H1 (cell line): Measurements from ENCODE around the gene RAB1B.

Experiments
- ASH2L ChIP-seq: fragments of 200-600, 300-600 bp; sonication (generic); IDR thresholded peaks from one replicate; pipeline ENCODE4 v1.7.1; 2017; ENCODE audit warnings: low read length
- BACH1 ChIP-seq: IDR thresholded peaks from 2 replicates; pipeline ENCODE4 v1.6.1; 2012; ENCODE audit warnings: low read length, improper control_type of control experiment
- CTCF ChIP-seq, 3 experiments: IDR thresholded peaks; 1 replicate in 2 of 3; 2 replicates in 1 of 3; pipeline versions ENCODE4 v1.5.1 to v1.6.1; 2011; ENCODE audit warnings: low read length in 3 of 3, mild to moderate bottlenecking in 3 of 3, inconsistent platforms in 2 of 3, low read depth in 1 of 3, moderate library complexity in 1 of 3; ENCODE audit not compliant: insufficient read depth in 1 of 3; ENCODE audit errors: control extremely low read depth in 1 of 3
- POLR2A ChIP-seq, 2 experiments: IDR thresholded peaks; 1 replicate in 1 of 2; 2 replicates in 1 of 2; pipeline ENCODE4 v1.6.1; 2011; ENCODE audit warnings: low read depth in 2 of 2, low read length in 2 of 2, mild to moderate bottlenecking in 2 of 2; ENCODE audit errors: control extremely low read depth in 1 of 2
- POLR2AphosphoS5 ChIP-seq: IDR thresholded peaks from 2 replicates; pipeline ENCODE4 v1.6.1; 2011; ENCODE audit warnings: low read depth, low read length

GRCh38 chr11:66318600-66318970 lies 50.1 kb downstream of the RAB1B start:
- no peak for TF ChIP-seq ASH2L
- no peak for TF ChIP-seq POLR2AphosphoS5
- no peak for TF ChIP-seq CTCF (IDR thresholded peaks at IDR 0.05; ENCODE audit: control extremely low read depth in 1 of 3, insufficient read depth in 1 of 3, low read depth in 1 of 3, low read length in 3 of 3)
- TF ChIP-seq BACH1 = no peak
- TF ChIP-seq POLR2A (IDR thresholded peaks at IDR 0.05; ENCODE audit: control extremely low read depth in 1 of 2, low read depth in 2 of 2, low read length in 2 of 2) = no peak
